Measurements from ENCODE around the gene FAM114A1. TPM values are rescaled to one million over a fixed set of nuclear protein-coding genes. Genes with fewer than 3 reads are reported as not detected.

FAM114A1 gene
- total and polyA plus RNA-seq, 2 of the 8 experiments (the other 6 are each of a cell fraction or from before 2014, with no cell fraction given) = 9.5 to 12.0 TPM

GRCh38 chr4:38846015-38846414 is 21.6 kb upstream of the FAM114A1 start:
- Histone ChIP-seq H3K4ac (replicated peaks; ENCODE audit: insufficient read length, low read depth, low read length) (no peak overlapping the region), H4K5ac (ENCODE audit: insufficient read length, low read depth, low read length) (no peak overlapping the region)
- FAIRE-seq = no peak

More at GRCh38 chr4:38846015-38846414, 21.6 kb upstream of the FAM114A1 start:
- no peaks in the 10 kb centered on the region for H3K79me1 ChIP-seq (ENCODE audit: low read depth, low read length)
- ChIA-PET CTCF (ENCODE audit: partially characterized antibody) (interaction anchor here (1.2 kb wide), 1 partner anchor 11 kb away, joined by 3 read pairs; no protein-coding TSS in a partner anchor), POLR2A (ENCODE audit: partially characterized antibody) (no interaction called here)
- H4K8ac ChIP-seq (ENCODE audit: extremely low read depth, insufficient read depth, low read length) = no peak overlapping the region
- H2BK5ac ChIP-seq (ENCODE audit: low read depth, low read length) = no peak overlapping the region
- no peak overlapping the region for H2BK120ac ChIP-seq (replicated peaks; ENCODE audit: low read depth, low read length)
- H3K9me3 ChIP-seq (ENCODE audit: insufficient read depth in 2 of 2, low read depth in 1 of 2, low read length in 1 of 2) = peaks cover 4 to 8% of the 10 kb centered on the region in 2 experiments; a peak in 3 of 4 replicates
- no peak overlapping the region for H2BK15ac ChIP-seq (ENCODE audit: low read length)
- no CpG with 5 or more reads among the region's 3 CpGs for WGBS, 2 experiments (ENCODE audit: extremely low coverage in 1 of 2, insufficient coverage in 1 of 2, insufficient read length in 1 of 2, insufficient replicate concordance in 2 of 2, low coverage in 1 of 2, low lambda C conversion rate in 2 of 2, missing lambda C conversion rate in 1 of 2)
- no peaks in the 10 kb centered on the region; the same call in 1 of the 2 replicates for H3K23me2 ChIP-seq (ENCODE audit: low read depth, low read length)
- H2AFZ ChIP-seq (ENCODE audit: low read length) = no peak overlapping the region
- no peaks in the 10 kb centered on the region for H3K27me3 ChIP-seq (replicated peaks in 1 of 4; ENCODE audit: control insufficient read depth in 3 of 4, extremely low read depth in 1 of 4, insufficient read depth in 3 of 4, low read length in 3 of 4)
- no peak overlapping the region for H3K4me2 ChIP-seq (ENCODE audit: insufficient read depth in 1 of 2, low read depth in 2 of 2, low read length in 2 of 2)
- H3K56ac ChIP-seq (replicated peaks; ENCODE audit: insufficient read length, low read depth, low read length) = no peak overlapping the region
- H2AK5ac ChIP-seq (ENCODE audit: low read depth, low read length) = no peak overlapping the region
- H3K4me1 ChIP-seq (replicated peaks in 1 of 4; ENCODE audit: control insufficient read depth in 3 of 4, insufficient read depth in 4 of 4, low read length in 3 of 4) = peaks cover 0 to 3% (median 0%) of the 10 kb centered on the region in 4 experiments; a peak in 1 of 7 replicates
- no peak overlapping the region for H2BK12ac ChIP-seq (ENCODE audit: low read depth, low read length)
- no peak overlapping the region for H3K14ac ChIP-seq (ENCODE audit: insufficient read length)
- H3K27ac ChIP-seq (ENCODE audit: low read depth, low read length) = no peak overlapping the region
- no peak overlapping the region for H3K9ac ChIP-seq (replicated peaks in 1 of 4; ENCODE audit: extremely low read depth in 1 of 4, low read depth in 3 of 4, low read length in 3 of 4)
- TF ChIP-seq BCL11A (IDR thresholded peaks at IDR 0.05; ENCODE audit: low read depth in 2 of 2, low read length in 2 of 2) (no peak), ASH2L (IDR thresholded peaks at IDR 0.05; ENCODE audit: low read length) (no peak)
- H3K79me2 ChIP-seq (ENCODE audit: control insufficient read depth in 1 of 2, insufficient read depth in 2 of 2, low read length in 2 of 2) = no peaks in the 10 kb centered on the region
- H3K23ac ChIP-seq (ENCODE audit: insufficient read length) = no peak overlapping the region
- no peak overlapping the region for H4K91ac ChIP-seq (replicated peaks; ENCODE audit: insufficient read length, low read length)
- no peak overlapping the region for H2BK20ac ChIP-seq (ENCODE audit: low read length)
- no peak for DNase-seq (ENCODE audit: low read depth in 1 of 2, low spot score in 2 of 2)
- no peak overlapping the region for H3K4me3 ChIP-seq (ENCODE audit: extremely low read depth in 1 of 4, insufficient read depth in 2 of 4, low read depth in 3 of 4, low read length in 4 of 4)
- H3K18ac ChIP-seq (ENCODE audit: extremely low read depth, low read length) = no peak overlapping the region
- H4K20me1 ChIP-seq (replicated peaks in 1 of 2; ENCODE audit: control insufficient read depth in 1 of 2, insufficient read depth in 2 of 2, low read length in 2 of 2) = no peaks in the 10 kb centered on the region
- no peaks in the 10 kb centered on the region for H3K36me3 ChIP-seq (ENCODE audit: control insufficient read depth in 2 of 4, insufficient read depth in 4 of 4, low read length in 3 of 4)

Data from H1 (cell line).